GM12878 (cell line): ENCODE measurements around the gene GOLIM4. TPM values are rescaled to one million over a fixed set of nuclear protein-coding genes. Genes with fewer than 3 reads are reported as not detected.

Experiments
- BHLHE40 ChIP-seq, 2 experiments: fragments of 450-650 bp in 1 of 2; IDR thresholded peaks; 2 replicates each; pipeline ENCODE4 v1.6.1; 2011 to 2017; ENCODE audit warnings: low read depth in 2 of 2, borderline replicate concordance in 1 of 2, improper control_type of control experiment in 1 of 2, low read length in 1 of 2, mild to moderate bottlenecking in 1 of 2
- CBFB ChIP-seq: IDR thresholded peaks from 2 replicates; pipeline ENCODE4 v1.6.1; 2016; ENCODE audit warnings: antibody characterized with exemption, low read depth
- CBX5 ChIP-seq: sonication (generic); IDR thresholded peaks from 2 replicates; pipeline ENCODE4 v1.6.1; 2016; ENCODE audit warnings: low read depth, moderate library complexity, mild to moderate bottlenecking, inconsistent platforms
- CHD2 ChIP-seq: IDR thresholded peaks from 2 replicates; pipeline ENCODE4 v1.6.1; 2011; ENCODE audit warnings: low read depth, low read length, improper control_type of control experiment, borderline replicate concordance
- CHD4 ChIP-seq: fragments of 200-600 bp; sonication (generic); IDR thresholded peaks from 2 replicates; pipeline ENCODE4 v1.6.1; 2016; ENCODE audit warnings: mild to moderate bottlenecking
- CREM ChIP-seq: IDR thresholded peaks from 2 replicates; pipeline ENCODE4 v1.6.1; 2014; ENCODE audit warnings: antibody characterized with exemption, low read depth
- EGR1 ChIP-seq, 2 experiments: IDR thresholded peaks; 1 replicate in 1 of 2; 2 replicates in 1 of 2; pipeline ENCODE4 v1.6.1; 2011 to 2012; ENCODE audit warnings: low read depth in 2 of 2, low read length in 2 of 2, borderline replicate concordance in 1 of 2, mild to moderate bottlenecking in 1 of 2, moderate library complexity in 1 of 2
- IKZF1 ChIP-seq: fragments of 450-650 bp; conservative IDR thresholded peaks from 2 replicates; pipeline ENCODE4 v1.6.1; 2017; ENCODE audit warnings: antibody characterized with exemption, mild to moderate bottlenecking
- IRF4 ChIP-seq: IDR thresholded peaks from 2 replicates; pipeline ENCODE4 v1.6.1; 2011; ENCODE audit warnings: low read depth, low read length
- JUND ChIP-seq: IDR thresholded peaks from 2 replicates; pipeline ENCODE4 v1.6.1; 2012; ENCODE audit warnings: low read depth, mild to moderate bottlenecking, low read length, improper control_type of control experiment, moderate library complexity
- LARP7 ChIP-seq: fragments of 450-650 bp; IDR thresholded peaks from 2 replicates; pipeline ENCODE4 v1.6.1; 2017; ENCODE audit warnings: mild to moderate bottlenecking
- MEF2B ChIP-seq: fragments of 450-650 bp; IDR thresholded peaks from 2 replicates; pipeline ENCODE4 v1.6.1; 2018; ENCODE audit warnings: mild to moderate bottlenecking, moderate library complexity; ENCODE audit not compliant: partially characterized antibody, poor library complexity, severe bottlenecking
- MYC ChIP-seq: IDR thresholded peaks from 2 replicates; pipeline ENCODE4 v1.6.1; 2011; ENCODE audit warnings: mild to moderate bottlenecking, low read length, moderate library complexity, inconsistent platforms; ENCODE audit not compliant: insufficient read depth, insufficient replicate concordance, insufficient read length, severe bottlenecking
- NR2C2 ChIP-seq: IDR thresholded peaks from 2 replicates; pipeline ENCODE4 v1.6.1; 2011; ENCODE audit warnings: borderline replicate concordance, low read depth; ENCODE audit not compliant: control insufficient read depth, insufficient read length
- NR2F1 ChIP-seq: fragments of 450-650 bp; conservative IDR thresholded peaks from 2 replicates; pipeline ENCODE4 v1.6.1; 2017; ENCODE audit warnings: mild to moderate bottlenecking
- POLR2A ChIP-seq: IDR thresholded peaks from 2 replicates; pipeline ENCODE4 v1.6.1; 2011; ENCODE audit warnings: low read depth, mild to moderate bottlenecking, low read length
- SUPT20H ChIP-seq: IDR thresholded peaks from 2 replicates; pipeline ENCODE4 v1.6.1; 2011; ENCODE audit warnings: low read depth, mild to moderate bottlenecking, low read length, moderate library complexity, borderline replicate concordance; ENCODE audit not compliant: control insufficient read depth
- TAF1 ChIP-seq: IDR thresholded peaks from 2 replicates; pipeline ENCODE4 v1.6.1; 2011; ENCODE audit warnings: mild to moderate bottlenecking, low read depth, low read length, borderline replicate concordance
- TCF3 ChIP-seq: IDR thresholded peaks from 2 replicates; pipeline ENCODE4 v1.6.1; 2012; ENCODE audit warnings: low read depth, mild to moderate bottlenecking, low read length, borderline replicate concordance; ENCODE audit not compliant: insufficient read depth
- YBX1 ChIP-seq: fragments of 450-650 bp; IDR thresholded peaks from 2 replicates; pipeline ENCODE4 v1.6.1; 2016; ENCODE audit warnings: antibody characterized with exemption
- ZBED1 ChIP-seq: IDR thresholded peaks from 2 replicates; pipeline ENCODE4 v1.6.1; 2016; ENCODE audit warnings: borderline replicate concordance
- ZNF384 ChIP-seq: IDR thresholded peaks from 2 replicates; pipeline ENCODE4 v1.6.1; 2012; ENCODE audit warnings: low read depth, mild to moderate bottlenecking, low read length, improper control_type of control experiment, borderline replicate concordance
- polyA plus RNA-seq, 11 experiments: library from polyadenylated mRNA; depleted of rRNA in 4 of 11; unstranded in 6 of 11; stranded (reverse) in 5 of 11; fragments of >200 nt; fragmentation: Nextera tagmentation in 4 of 11; fragmentation: Illumina TruSeq in 1 of 11; extraction: Ambion mirVana in 4 of 11; extraction: Trizol in 1 of 11; gene quantifications; 1 replicate in 1 of 11; 2 replicates in 10 of 11; pipeline versions ENCODE4 v1.2.1 to v1.2.3, GENCODE V29; 2011 to 2016; ENCODE audit warnings: inconsistent platforms in 2 of 11, missing spikeins in 2 of 11, low read depth in 1 of 11
- total RNA-seq, 4 experiments: library from RNA; depleted of rRNA in 3 of 4; stranded (reverse); fragments of >200 nt in 3 of 4; fragmentation: Illumina TruSeq in 1 of 4; extraction: Trizol in 1 of 4; gene quantifications; 2 replicates each; pipeline versions ENCODE4 v1.2.1 to v1.2.3, GENCODE V29; 2013 to 2021
- TF ChIP-seq, protein P1 (sequence below): fragments of 450-650 bp; IDR thresholded peaks from 2 replicates; pipeline ENCODE4 v1.6.1; 2016; ENCODE audit warnings: mild to moderate bottlenecking
- TF ChIP-seq, protein P2 (sequence below): fragments of 450-650 bp; IDR thresholded peaks from 2 replicates; pipeline ENCODE4 v1.6.1; 2016; ENCODE audit warnings: mild to moderate bottlenecking, moderate library complexity, borderline replicate concordance
- TF ChIP-seq, protein P3 (sequence below): IDR thresholded peaks from 2 replicates; pipeline ENCODE4 v1.6.1; 2011; ENCODE audit warnings: low read depth, mild to moderate bottlenecking, low read length, moderate library complexity, borderline replicate concordance; ENCODE audit errors: extremely low read depth

The GOLIM4 gene
- total and polyA plus RNA-seq, 10 of the 15 experiments (the other 5 are each of a cell fraction or from before 2014, with no cell fraction given), result 11.1 to 32.4 (median 19.3) TPM

- TF ChIP-seq BHLHE40 (IDR thresholded peaks at IDR 0.05; ENCODE audit: borderline replicate concordance in 1 of 2, low read depth in 2 of 2, low read length in 1 of 2), result peak in 1 of 2 experiments; percentile 7; a peak in 2 of 4 replicates
- no peak for TF ChIP-seq CBX5
- TF ChIP-seq NR2F1, result peak; percentile 20
- TF ChIP-seq YBX1, result no peak
- TF ChIP-seq LARP7, result no peak; the same call in none of the 2 replicates
- TF ChIP-seq, protein P1, sequence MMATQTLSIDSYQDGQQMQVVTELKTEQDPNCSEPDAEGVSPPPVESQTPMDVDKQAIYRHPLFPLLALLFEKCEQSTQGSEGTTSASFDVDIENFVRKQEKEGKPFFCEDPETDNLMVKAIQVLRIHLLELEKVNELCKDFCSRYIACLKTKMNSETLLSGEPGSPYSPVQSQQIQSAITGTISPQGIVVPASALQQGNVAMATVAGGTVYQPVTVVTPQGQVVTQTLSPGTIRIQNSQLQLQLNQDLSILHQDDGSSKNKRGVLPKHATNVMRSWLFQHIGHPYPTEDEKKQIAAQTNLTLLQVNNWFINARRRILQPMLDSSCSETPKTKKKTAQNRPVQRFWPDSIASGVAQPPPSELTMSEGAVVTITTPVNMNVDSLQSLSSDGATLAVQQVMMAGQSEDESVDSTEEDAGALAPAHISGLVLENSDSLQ, result peak; percentile 98
- peak; percentile 66 for TF ChIP-seq CREM
- TF ChIP-seq POLR2A, result peak; percentile 78
- no peak for TF ChIP-seq NR2C2
- TF ChIP-seq CHD2, result no peak; the same call in 1 of the 2 replicates
- no peak for TF ChIP-seq MYC
- TF ChIP-seq CHD4, result no peak
- no peak for TF ChIP-seq ZNF384
- TF ChIP-seq IRF4, result no peak
- TF ChIP-seq EGR1 (IDR thresholded peaks at IDR 0.05; ENCODE audit: borderline replicate concordance in 1 of 2, low read depth in 2 of 2, low read length in 2 of 2), result peak in 1 of 2 experiments; percentile 83; a peak in 2 of 3 replicates
- no peak; the same call in 1 of the 2 replicates for TF ChIP-seq CBFB
- TF ChIP-seq JUND, result 0 out of 2 replicates have a peak, but pooled peaks have one; percentile 19
- no peak for TF ChIP-seq ZBED1
- no peak for TF ChIP-seq TCF3
- peak; percentile 28 for TF ChIP-seq MEF2B
- 0 out of 2 replicates have a peak, but pooled peaks have one; percentile 37 for TF ChIP-seq IKZF1
- TF ChIP-seq, protein P2, sequence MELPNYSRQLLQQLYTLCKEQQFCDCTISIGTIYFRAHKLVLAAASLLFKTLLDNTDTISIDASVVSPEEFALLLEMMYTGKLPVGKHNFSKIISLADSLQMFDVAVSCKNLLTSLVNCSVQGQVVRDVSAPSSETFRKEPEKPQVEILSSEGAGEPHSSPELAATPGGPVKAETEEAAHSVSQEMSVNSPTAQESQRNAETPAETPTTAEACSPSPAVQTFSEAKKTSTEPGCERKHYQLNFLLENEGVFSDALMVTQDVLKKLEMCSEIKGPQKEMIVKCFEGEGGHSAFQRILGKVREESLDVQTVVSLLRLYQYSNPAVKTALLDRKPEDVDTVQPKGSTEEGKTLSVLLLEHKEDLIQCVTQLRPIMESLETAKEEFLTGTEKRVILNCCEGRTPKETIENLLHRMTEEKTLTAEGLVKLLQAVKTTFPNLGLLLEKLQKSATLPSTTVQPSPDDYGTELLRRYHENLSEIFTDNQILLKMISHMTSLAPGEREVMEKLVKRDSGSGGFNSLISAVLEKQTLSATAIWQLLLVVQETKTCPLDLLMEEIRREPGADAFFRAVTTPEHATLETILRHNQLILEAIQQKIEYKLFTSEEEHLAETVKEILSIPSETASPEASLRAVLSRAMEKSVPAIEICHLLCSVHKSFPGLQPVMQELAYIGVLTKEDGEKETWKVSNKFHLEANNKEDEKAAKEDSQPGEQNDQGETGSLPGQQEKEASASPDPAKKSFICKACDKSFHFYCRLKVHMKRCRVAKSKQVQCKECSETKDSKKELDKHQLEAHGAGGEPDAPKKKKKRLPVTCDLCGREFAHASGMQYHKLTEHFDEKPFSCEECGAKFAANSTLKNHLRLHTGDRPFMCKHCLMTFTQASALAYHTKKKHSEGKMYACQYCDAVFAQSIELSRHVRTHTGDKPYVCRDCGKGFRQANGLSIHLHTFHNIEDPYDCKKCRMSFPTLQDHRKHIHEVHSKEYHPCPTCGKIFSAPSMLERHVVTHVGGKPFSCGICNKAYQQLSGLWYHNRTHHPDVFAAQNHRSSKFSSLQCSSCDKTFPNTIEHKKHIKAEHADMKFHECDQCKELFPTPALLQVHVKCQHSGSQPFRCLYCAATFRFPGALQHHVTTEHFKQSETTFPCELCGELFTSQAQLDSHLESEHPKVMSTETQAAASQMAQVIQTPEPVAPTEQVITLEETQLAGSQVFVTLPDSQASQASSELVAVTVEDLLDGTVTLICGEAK, result peak; percentile 48; the same call in 1 of the 2 replicates
- TF ChIP-seq SUPT20H, result no peak
- TF ChIP-seq, protein P3, sequence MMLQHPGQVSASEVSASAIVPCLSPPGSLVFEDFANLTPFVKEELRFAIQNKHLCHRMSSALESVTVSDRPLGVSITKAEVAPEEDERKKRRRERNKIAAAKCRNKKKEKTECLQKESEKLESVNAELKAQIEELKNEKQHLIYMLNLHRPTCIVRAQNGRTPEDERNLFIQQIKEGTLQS, result no peak
- no peak for TF ChIP-seq TAF1
Measured at GRCh38 chr3:168095611-168096209, at the start of gene GOLIM4 (continued).
